ENCODE measurements around the gene RBM39. TPM values are rescaled to one million over a fixed set of nuclear protein-coding genes. Genes with fewer than 3 reads are reported as not detected.
A peak's percentile ranks its signal among the peaks of the same experiment; 100 is the strongest.
"Not testable (repeated sequence)": the region's sequence is repeated elsewhere in the genome, so short reads cannot be mapped to it uniquely, and the experiment has no call there.

Gene RBM39
- total and polyA plus RNA-seq, 2 of the 13 experiments (the other 11 are each of a cell fraction or from before 2014, with no cell fraction given), result 788 to 920 TPM

GRCh38 chr20:35714127-35714526 is 27.9 kb downstream of the RBM39 start:
- in situ Hi-C loops (cut with HindIII; ENCODE audit: extremely low pct_ligation_motif_present, low pct_unique_long_range_greater_than_20kb), result no loop called here
- Histone ChIP-seq H3K79me2 (ENCODE audit: insufficient read depth, low read length) (peaks cover 90% of the 10 kb centered on the region), H3K9ac (ENCODE audit: insufficient read depth, low read depth, low read length) (no peak overlapping the region), H3K4me2 (ENCODE audit: low read depth, low read length) (no peak overlapping the region), H4K20me1 (ENCODE audit: insufficient read depth, low read length) (peaks cover 98% of the 10 kb centered on the region), H3K4me1 (ENCODE audit: insufficient read depth, low read length) (no peaks in the 10 kb centered on the region; the same call in 1 of the 2 replicates), H3K36me3 (replicated peaks in 1 of 2; ENCODE audit: control insufficient read depth in 1 of 2, insufficient read depth in 2 of 2, low read length in 2 of 2) (peaks cover 64 to 94% of the 10 kb centered on the region in 2 experiments), H3K27ac (ENCODE audit: extremely low read length, insufficient read depth, low read length) (no peak overlapping the region), H2AFZ (ENCODE audit: low read length) (no peak overlapping the region), H3K27me3 (ENCODE audit: control insufficient read depth in 1 of 2, insufficient read depth in 2 of 2, low read length in 2 of 2) (no peaks in the 10 kb centered on the region), H3K4me3 (replicated peaks in 1 of 3; ENCODE audit: insufficient read depth in 1 of 3, low read depth in 2 of 3, low read length in 3 of 3) (no peak overlapping the region), H3K9me3 (ENCODE audit: low read length) (no peaks in the 10 kb centered on the region)
- ATAC-seq (no peak), DNase-seq (ENCODE audit: low spot score) (no peak), FAIRE-seq (no peak)
- intact Hi-C loops (cut with micrococcal nuclease; ENCODE audit: unreplicated experiment), result no loop called here
- ChIA-PET POLR2A (interaction anchor here (0.7 to 23.6 kb wide), 7 partner anchors 11 to 173 kb away, joined by 3 to 319 read pairs (median 6); partner anchors contain the start of genes NFS1, PHF20, RBM39 and ROMO1), CTCF (ENCODE audit: low intra/inter-chr PET ratio, low total read pairs) (no interaction called here)
- BruUV-seq (replicated peaks), result no TSS peak
- TF ChIP-seq ZNF335 (CRISPR knock-in tag; IDR thresholded peaks at IDR 0.05), result no peak
- peak; percentile 63; the same call in 1 of the 2 replicates for TF ChIP-seq POLR2AphosphoS2 (IDR thresholded peaks at IDR 0.05; ENCODE audit: low read depth, low read length)
- no peak for TF ChIP-seq GZF1 (CRISPR knock-in tag; IDR thresholded peaks at IDR 0.05)
- peak; percentile 51 for TF ChIP-seq POLR2AphosphoS5 (IDR thresholded peaks at IDR 0.05; ENCODE audit: low read depth, low read length)
- TF ChIP-seq ZNF761 (CRISPR knock-in tag; conservative IDR thresholded peaks at IDR 0.05), result 0 out of 2 replicates have a peak, but pooled peaks have one; percentile 15
- peak; percentile 74 for TF ChIP-seq RBM22 (optimal IDR thresholded peaks at IDR 0.05; ENCODE audit: low read length)
- peak in 1 of 2 experiments; percentile 23; a peak in 2 of 4 replicates for TF ChIP-seq POLR2A (IDR thresholded peaks at IDR 0.05; ENCODE audit: insufficient read depth in 1 of 2, low read depth in 2 of 2, low read length in 2 of 2)
- 0 out of 2 replicates have a peak, but pooled peaks have one; percentile 43 for TF ChIP-seq POLR2G (IDR thresholded peaks at IDR 0.05; ENCODE audit: low read depth, low read length)
- TF ChIP-seq ZNF607 (CRISPR knock-in tag; IDR thresholded peaks at IDR 0.05; ENCODE audit: borderline replicate concordance), result 0 out of 2 replicates have a peak, but pooled peaks have one; percentile 38
- 98% methylated on average over 4 of the region's 4 CpGs for WGBS (ENCODE audit: low lambda C conversion rate)

DNA sequence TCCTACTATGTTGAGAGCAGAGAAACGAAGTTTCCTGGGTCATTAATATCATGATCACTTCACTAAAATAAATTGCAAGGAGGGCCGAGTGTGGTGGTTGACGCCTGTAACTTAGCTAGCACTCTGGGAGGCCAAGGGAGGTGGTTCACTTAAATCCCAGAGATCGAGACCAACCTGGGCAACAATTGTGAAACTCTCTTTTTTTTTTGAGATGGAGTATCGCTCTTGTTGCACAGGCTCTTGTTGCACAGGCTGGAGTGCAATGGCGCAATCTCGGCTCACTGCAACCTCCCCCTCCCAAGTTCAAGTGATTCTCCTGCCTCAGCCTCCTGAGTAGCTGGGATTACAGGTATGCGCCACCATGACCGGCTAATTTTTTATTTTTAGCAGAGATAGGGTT is 28.9 kb downstream of the RBM39 start:
- FAIRE-seq; in situ Hi-C loops (cut with HindIII; ENCODE audit: extremely low pct_ligation_motif_present, low pct_unique_long_range_greater_than_20kb); H3K9ac ChIP-seq (ENCODE audit: insufficient read depth, low read depth, low read length); H3K4me1 ChIP-seq (ENCODE audit: insufficient read depth, low read length); intact Hi-C loops (cut with micrococcal nuclease; ENCODE audit: unreplicated experiment); CTCF ChIA-PET (ENCODE audit: low intra/inter-chr PET ratio, low total read pairs); H3K27me3 ChIP-seq (ENCODE audit: control insufficient read depth in 1 of 2, insufficient read depth in 2 of 2, low read length in 2 of 2); H3K4me3 ChIP-seq (replicated peaks in 1 of 3; ENCODE audit: insufficient read depth in 1 of 3, low read depth in 2 of 3, low read length in 3 of 3); H3K9me3 ChIP-seq (ENCODE audit: low read length); DNase-seq (ENCODE audit: low spot score); H3K4me2 ChIP-seq (ENCODE audit: low read depth, low read length); H2AFZ ChIP-seq (ENCODE audit: low read length); BruUV-seq (replicated peaks); H3K27ac ChIP-seq (ENCODE audit: extremely low read length, insufficient read depth, low read length): not testable (repeated sequence)
- ATAC-seq, result peak; percentile 1; the same call in 1 of the 3 replicates
- 95% methylated on average over 9 of the region's 9 CpGs for WGBS (ENCODE audit: low lambda C conversion rate)
- POLR2A ChIA-PET, result interaction anchor here (1.0 to 23.6 kb wide), 6 partner anchors 11 to 97 kb away, joined by 3 to 319 read pairs (median 10); partner anchors contain the start of genes NFS1, RBM39, ROMO1 and SPAG4
- peaks cover 88% of the 10 kb centered on the region for H3K79me2 ChIP-seq (ENCODE audit: insufficient read depth, low read length)
- peaks cover 98% of the 10 kb centered on the region for H4K20me1 ChIP-seq (ENCODE audit: insufficient read depth, low read length)
- peaks cover 58 to 93% of the 10 kb centered on the region in 2 experiments for H3K36me3 ChIP-seq (replicated peaks in 1 of 2; ENCODE audit: control insufficient read depth in 1 of 2, insufficient read depth in 2 of 2, low read length in 2 of 2)
- TF ChIP-seq SRSF1 (optimal IDR thresholded peaks at IDR 0.05; ENCODE audit: low read depth, low read length) (peak; percentile 24), ZNF160 (CRISPR knock-in tag; IDR thresholded peaks at IDR 0.05) (0 out of 2 replicates have a peak, but pooled peaks have one; percentile 48), CEBPB (IDR thresholded peaks at IDR 0.05; ENCODE audit: borderline replicate concordance, low read depth, low read length) (peak; percentile 68; the same call in 1 of the 2 replicates), POLR2G (IDR thresholded peaks at IDR 0.05; ENCODE audit: low read depth, low read length) (peak; percentile 51; the same call in 1 of the 2 replicates), HOXA3 (CRISPR knock-in tag; IDR thresholded peaks at IDR 0.05) (0 out of 2 replicates have a peak, but pooled peaks have one; percentile 10)
- TF ChIP-seq, protein P1, sequence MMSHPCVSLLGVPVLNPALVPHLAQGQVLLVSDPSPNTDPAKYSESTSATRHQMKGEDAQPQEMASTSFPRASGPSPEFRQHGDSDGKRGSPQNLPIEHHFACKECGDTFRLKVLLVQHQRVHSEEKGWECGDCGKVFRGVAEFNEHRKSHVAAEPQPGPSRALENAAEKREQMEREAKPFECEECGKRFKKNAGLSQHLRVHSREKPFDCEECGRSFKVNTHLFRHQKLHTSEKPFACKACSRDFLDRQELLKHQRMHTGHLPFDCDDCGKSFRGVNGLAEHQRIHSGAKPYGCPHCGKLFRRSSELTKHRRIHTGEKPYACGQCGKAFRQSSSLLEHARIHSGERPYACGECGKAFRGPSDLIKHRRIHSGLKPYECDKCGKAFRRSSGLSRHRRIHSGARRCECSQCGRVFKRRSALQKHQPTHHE (CRISPR knock-in tag; IDR thresholded peaks at IDR 0.05; ENCODE audit: borderline replicate concordance), result 0 out of 2 replicates have a peak, but pooled peaks have one; percentile 58
- TF ChIP-seq, protein P2, sequence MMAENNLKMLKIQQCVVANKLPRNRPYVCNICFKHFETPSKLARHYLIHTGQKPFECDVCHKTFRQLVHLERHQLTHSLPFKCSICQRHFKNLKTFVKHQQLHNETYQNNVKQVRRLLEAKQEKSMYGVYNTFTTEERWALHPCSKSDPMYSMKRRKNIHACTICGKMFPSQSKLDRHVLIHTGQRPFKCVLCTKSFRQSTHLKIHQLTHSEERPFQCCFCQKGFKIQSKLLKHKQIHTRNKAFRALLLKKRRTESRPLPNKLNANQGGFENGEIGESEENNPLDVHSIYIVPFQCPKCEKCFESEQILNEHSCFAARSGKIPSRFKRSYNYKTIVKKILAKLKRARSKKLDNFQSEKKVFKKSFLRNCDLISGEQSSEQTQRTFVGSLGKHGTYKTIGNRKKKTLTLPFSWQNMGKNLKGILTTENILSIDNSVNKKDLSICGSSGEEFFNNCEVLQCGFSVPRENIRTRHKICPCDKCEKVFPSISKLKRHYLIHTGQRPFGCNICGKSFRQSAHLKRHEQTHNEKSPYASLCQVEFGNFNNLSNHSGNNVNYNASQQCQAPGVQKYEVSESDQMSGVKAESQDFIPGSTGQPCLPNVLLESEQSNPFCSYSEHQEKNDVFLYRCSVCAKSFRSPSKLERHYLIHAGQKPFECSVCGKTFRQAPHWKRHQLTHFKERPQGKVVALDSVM (CRISPR knock-in tag; IDR thresholded peaks at IDR 0.05), result 0 out of 2 replicates have a peak, but pooled peaks have one; percentile 20
